Transverse colon (tissue), 4 donors: ENCODE data around the gene KLRG1. TPM values are rescaled to one million over a fixed set of nuclear protein-coding genes. Genes with fewer than 3 reads are reported as not detected.

ENCODE experiments used
- DNase-seq: peaks from one replicate; pipeline ENCODE4 v3.0.0-alpha.2; 2019
- H3K27ac ChIP-seq, 4 donors: fragments of 200-600 bp; sonication (generic); 2 replicates each; pipeline ENCODE4 v1.5.1; 2016 to 2018; ENCODE audit warnings: inconsistent platforms in 4 of 4
- H3K27me3 ChIP-seq: fragments of 200-600 bp; sonication (generic); 2 replicates; pipeline ENCODE4 v1.5.1; 2017; ENCODE audit warnings: inconsistent platforms
- H3K36me3 ChIP-seq, 4 donors: fragments of 200-600 bp; sonication (generic); 2 replicates each; pipeline ENCODE4 v1.5.1; 2017 to 2019; ENCODE audit warnings: inconsistent platforms in 4 of 4
- H3K4me1 ChIP-seq, 4 donors: fragments of 200-600 bp; sonication (generic); 2 replicates each; pipeline ENCODE4 v1.5.1; 2017 to 2020; ENCODE audit warnings: inconsistent platforms in 4 of 4
- H3K4me3 ChIP-seq, 4 donors: fragments of 200-600 bp; sonication (generic); 1 replicate in 1 of 4; 2 replicates in 3 of 4; pipeline versions ENCODE4 v1.5.1 to v1.6.1; 2017 to 2019; ENCODE audit warnings: inconsistent platforms in 4 of 4
- H3K9me3 ChIP-seq, 2 donors: fragments of 200-600 bp; sonication (generic); 2 replicates each; pipeline ENCODE4 v1.5.1; 2017 to 2019; ENCODE audit warnings: inconsistent platforms in 2 of 2
- EP300 ChIP-seq: sonication (generic); formaldehyde crosslinking; IDR thresholded peaks from one replicate; pipeline ENCODE4 v1.6.1; 2017; ENCODE audit warnings: antibody characterized with exemption, low read depth
- POLR2A ChIP-seq: fragments of 450-650 bp; IDR thresholded peaks from one replicate; pipeline ENCODE4 v1.6.1; 2016; ENCODE audit warnings: antibody characterized with exemption, mild to moderate bottlenecking, moderate library complexity
- POLR2AphosphoS5 ChIP-seq, 3 donors: sonication (generic); formaldehyde crosslinking; IDR thresholded peaks; one replicate each; pipeline ENCODE4 v1.6.1; 2016; ENCODE audit warnings: antibody characterized with exemption in 3 of 3
- WGBS, 2 donors: methylation state at CpG; one replicate each; pipeline ENCODE4 v1.1.5; 2018; ENCODE audit warnings: low coverage in 1 of 2; 5-methylcytosine and 5-hydroxymethylcytosine counted together
- in situ Hi-C, 4 donors: fragments of 200-750 bp; cut with MboI; loops; one replicate each; pipeline versions ENCODE4 v1.15.0 to v1.15.1; 2017; ENCODE audit warnings: low sequenced_read_pairs in 3 of 4, low pct_ligation_motif_present in 1 of 4, low pct_unique_long_range_greater_than_20kb in 1 of 4
- intact Hi-C: fragments of 100-400 bp; cut with DNase I; formaldehyde crosslinking; loops from one replicate; pipeline ENCODE4 v1.15.1; 2023; ENCODE audit warnings: low total_unique reads
- total RNA-seq, 4 donors: library from RNA; depleted of rRNA; stranded (reverse); fragments of >200 nt; gene quantifications; one replicate each; pipeline ENCODE4 v1.1.0, GENCODE V29; 2016
- TF ChIP-seq, protein P1 (sequence below), 5 experiments: fragments of 200-600 bp in 3 of 5; fragments of 450-650 bp in 2 of 5; sonication (generic) in 3 of 5; IDR thresholded peaks; 1 replicate in 2 of 5; 2 replicates in 3 of 5; pipeline ENCODE4 v1.5.1; 2016 to 2017; ENCODE audit warnings: antibody characterized with exemption in 5 of 5, inconsistent platforms in 3 of 5, mild to moderate bottlenecking in 2 of 5, moderate library complexity in 1 of 5

KLRG1 gene
- total RNA-seq, 4 donors from 2014 or later: 1.4 to 2.5 TPM; not detected in 2

DNA sequence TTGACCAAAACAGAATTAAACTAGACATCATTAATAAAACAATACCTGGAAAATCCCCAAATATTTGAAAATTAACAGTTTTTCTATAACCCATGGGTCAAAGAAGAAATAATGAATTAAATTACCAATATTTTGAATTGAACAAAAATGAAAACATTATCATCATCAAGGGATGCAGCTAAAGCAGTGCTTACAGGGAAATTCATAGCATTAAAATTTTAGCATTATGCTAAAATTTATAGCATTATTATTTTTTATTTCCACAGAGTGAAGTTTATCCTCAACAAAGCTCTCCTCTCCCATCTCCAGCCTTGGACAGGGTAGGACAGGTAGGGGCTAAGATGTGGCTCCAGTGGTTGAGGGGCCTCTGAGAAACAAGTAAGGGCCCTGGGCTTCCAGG is 20.6 kb upstream of the KLRG1 start:
- Histone ChIP-seq H3K4me3 (no peak overlapping the region), H3K27me3 (no peaks in the 10 kb centered on the region), H3K4me1 (no peaks in the 10 kb centered on the region), H3K27ac (no peak overlapping the region), H3K9me3 (peaks cover 14 to 24% of the 10 kb centered on the region in 2 donors), H3K36me3 (no peaks in the 10 kb centered on the region)
- in situ Hi-C loops: no loop called here
- TF ChIP-seq, protein P1, sequence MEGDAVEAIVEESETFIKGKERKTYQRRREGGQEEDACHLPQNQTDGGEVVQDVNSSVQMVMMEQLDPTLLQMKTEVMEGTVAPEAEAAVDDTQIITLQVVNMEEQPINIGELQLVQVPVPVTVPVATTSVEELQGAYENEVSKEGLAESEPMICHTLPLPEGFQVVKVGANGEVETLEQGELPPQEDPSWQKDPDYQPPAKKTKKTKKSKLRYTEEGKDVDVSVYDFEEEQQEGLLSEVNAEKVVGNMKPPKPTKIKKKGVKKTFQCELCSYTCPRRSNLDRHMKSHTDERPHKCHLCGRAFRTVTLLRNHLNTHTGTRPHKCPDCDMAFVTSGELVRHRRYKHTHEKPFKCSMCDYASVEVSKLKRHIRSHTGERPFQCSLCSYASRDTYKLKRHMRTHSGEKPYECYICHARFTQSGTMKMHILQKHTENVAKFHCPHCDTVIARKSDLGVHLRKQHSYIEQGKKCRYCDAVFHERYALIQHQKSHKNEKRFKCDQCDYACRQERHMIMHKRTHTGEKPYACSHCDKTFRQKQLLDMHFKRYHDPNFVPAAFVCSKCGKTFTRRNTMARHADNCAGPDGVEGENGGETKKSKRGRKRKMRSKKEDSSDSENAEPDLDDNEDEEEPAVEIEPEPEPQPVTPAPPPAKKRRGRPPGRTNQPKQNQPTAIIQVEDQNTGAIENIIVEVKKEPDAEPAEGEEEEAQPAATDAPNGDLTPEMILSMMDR (IDR thresholded peaks at IDR 0.05): no peak
- no peak for DNase-seq
- intact Hi-C loops: no loop called here

DNA sequence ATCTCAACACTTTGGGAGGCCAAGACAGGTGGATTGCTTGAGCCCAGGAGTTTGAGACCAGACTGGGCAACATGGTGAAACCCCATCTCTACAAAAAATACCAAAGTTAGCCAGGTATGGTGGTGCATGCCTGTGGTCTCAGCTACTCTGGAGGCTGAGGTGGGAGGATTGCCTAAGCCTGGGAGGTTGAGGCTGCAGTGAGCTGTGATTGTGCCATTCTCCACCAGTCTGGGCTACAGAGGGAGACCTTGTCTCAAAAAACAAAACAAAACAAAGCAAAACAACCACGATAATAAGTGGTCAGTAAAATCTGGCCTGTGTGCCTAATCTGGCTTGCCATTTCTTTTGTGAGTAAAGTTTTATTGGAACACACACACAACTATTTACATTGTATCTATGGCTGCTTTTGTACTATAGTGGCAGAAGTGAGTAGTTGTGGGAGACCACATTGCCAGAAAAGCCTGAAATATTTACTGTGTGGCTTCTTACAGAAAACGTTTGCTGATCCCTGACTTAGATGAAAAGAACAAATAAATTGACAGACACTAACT is 19.4 kb upstream of the KLRG1 start:
- in situ Hi-C loops (no loop called here), intact Hi-C loops (no loop called here)
- Histone ChIP-seq H3K4me3 (no peak overlapping the region), H3K36me3 (no peaks in the 10 kb centered on the region), H3K27ac (no peak overlapping the region), H3K4me1 (no peaks in the 10 kb centered on the region), H3K9me3 (peaks cover 14 to 25% of the 10 kb centered on the region in 2 donors), H3K27me3 (no peaks in the 10 kb centered on the region)
- TF ChIP-seq EP300 (no peak), POLR2A (no peak), POLR2AphosphoS5 (IDR thresholded peaks at IDR 0.05) (no peak)
- TF ChIP-seq, protein P1 (IDR thresholded peaks at IDR 0.05): no peak
- DNase-seq: no peak
- WGBS, 2 donors: 40 to 46% methylated on average over 2 of the region's 2 CpGs

- H3K4me1 ChIP-seq: no peaks in the 10 kb centered on the region
- intact Hi-C loops: no loop called here
- in situ Hi-C loops: no loop called here
- peaks cover 14 to 25% of the 10 kb centered on the region in 2 donors for H3K9me3 ChIP-seq
- H3K27ac ChIP-seq: no peak overlapping the region
- DNase-seq: no peak
- H3K4me3 ChIP-seq: no peak overlapping the region
- H3K36me3 ChIP-seq: no peaks in the 10 kb centered on the region
- H3K27me3 ChIP-seq: no peaks in the 10 kb centered on the region
- no peak for TF ChIP-seq EP300
- TF ChIP-seq, protein P1 (IDR thresholded peaks at IDR 0.05): no peak
- no peak for TF ChIP-seq POLR2A
- no peak for TF ChIP-seq POLR2AphosphoS5 (IDR thresholded peaks at IDR 0.05)
- 41 to 86% methylated on average over 1 of the region's 1 CpG for WGBS, 2 donors
These were observed 18.9 kb upstream of the KLRG1 start for GRCh38 chr12:8970432-8970831.

GRCh38 chr12:8980137-8980536 is 9.2 kb upstream of the KLRG1 start:
- TF ChIP-seq EP300 (no peak), POLR2AphosphoS5 (IDR thresholded peaks at IDR 0.05) (no peak), POLR2A (no peak)
- TF ChIP-seq, protein P1 (IDR thresholded peaks at IDR 0.05): no peak
- Histone ChIP-seq H3K9me3 (peaks cover 6 to 10% of the 10 kb centered on the region in 2 donors), H3K27me3 (no peaks in the 10 kb centered on the region), H3K4me3 (no peak overlapping the region), H3K27ac (no peak overlapping the region), H3K4me1 (no peaks in the 10 kb centered on the region), H3K36me3 (no peaks in the 10 kb centered on the region)
- no peak for DNase-seq
- in situ Hi-C loops (no loop called here), intact Hi-C loops (no loop called here)
- WGBS, 2 donors: 89 to 100% methylated on average over 2 to 3 of the region's 3 CpGs
